PC-9 (cell line): ENCODE results near the gene PTPN1. TPM values are rescaled to one million over a fixed set of nuclear protein-coding genes. Genes with fewer than 3 reads are reported as not detected.
"Not testable (repeated sequence)": the region's sequence is repeated elsewhere in the genome, so short reads cannot be mapped to it uniquely, and the experiment has no call there.

Experiments used
- BruUV-seq: library from RNA; stranded (reverse); fragments of 400-500 nt; replicated peaks from 2 replicates; lab custom pipeline; 2021; lab: Mats Ljungman, UMichigan
- CTCF ChIA-PET: fragments of 300-600 bp; sonication (Branson Sonifier 250); formaldehyde crosslinking; loops from one replicate; lab custom pipeline; 2022; ENCODE audit warnings: antibody characterized with exemption; lab: Charles Lee
- POLR2A ChIA-PET: fragments of 300-600 bp; sonication (Branson Sonifier 250); formaldehyde crosslinking; loops from one replicate; lab custom pipeline; 2022; ENCODE audit warnings: antibody characterized with exemption; ENCODE audit not compliant: unreplicated experiment; lab: Charles Lee
- DNase-seq, 2 experiments: peaks; one replicate each; pipeline versions ENCODE4 v3.0.0 to v3.0.0-alpha.2; 2015 to 2022; ENCODE audit warnings: mixed read lengths in 1 of 2
- H2AFZ ChIP-seq: fragments of 200-600 bp; sonication (generic); 2 replicates; pipeline ENCODE4 v1.8.1; 2017; ENCODE audit warnings: antibody characterized with exemption
- H3F3A ChIP-seq: fragments of 200-600 bp; sonication (generic); 2 replicates; pipeline ENCODE4 v1.8.1; 2017; ENCODE audit warnings: antibody characterized with exemption, mild to moderate bottlenecking, low read depth; ENCODE audit not compliant: insufficient read depth
- H3K27ac ChIP-seq: fragments of 200-600 bp; sonication (generic); 2 replicates; pipeline ENCODE4 v1.6.1; 2016; ENCODE audit warnings: mixed run types
- H3K27me3 ChIP-seq: fragments of 200-600 bp; sonication (generic); 2 replicates; pipeline ENCODE4 v1.6.1; 2016; ENCODE audit warnings: low read depth, mixed run types; ENCODE audit not compliant: insufficient read depth
- H3K36me3 ChIP-seq: fragments of 200-600 bp; sonication (generic); 2 replicates; pipeline ENCODE4 v1.6.1; 2016; ENCODE audit warnings: low read depth, mixed run types
- H3K4me1 ChIP-seq: fragments of 200-600 bp; sonication (generic); replicated peaks from 2 replicates; pipeline ENCODE4 v1.6.1; 2016; ENCODE audit warnings: mixed run types; ENCODE audit not compliant: insufficient read depth
- H3K4me2 ChIP-seq: fragments of 200-600 bp; sonication (generic); 2 replicates; pipeline ENCODE4 v1.6.1; 2017; ENCODE audit warnings: mixed run types
- H3K4me3 ChIP-seq: fragments of 200-600 bp; sonication (generic); 2 replicates; pipeline ENCODE4 v1.6.1; 2016; ENCODE audit warnings: mixed run types
- H3K79me2 ChIP-seq: fragments of 200-600 bp; sonication (generic); 2 replicates; pipeline ENCODE4 v1.6.1; 2017; ENCODE audit warnings: low read depth, mixed run types
- H3K9me2 ChIP-seq: fragments of 200-600 bp; sonication (generic); 2 replicates; pipeline ENCODE4 v1.8.1; 2017; ENCODE audit warnings: mild to moderate bottlenecking; ENCODE audit not compliant: insufficient read depth
- H3K9me3 ChIP-seq: fragments of 200-600 bp; sonication (generic); 2 replicates; pipeline ENCODE4 v1.8.1; 2016; ENCODE audit warnings: low read depth; ENCODE audit not compliant: insufficient read depth
- H4K20me1 ChIP-seq: fragments of 200-600 bp; sonication (generic); 2 replicates; pipeline ENCODE4 v1.8.1; 2017; ENCODE audit not compliant: insufficient read depth
- EZH2 ChIP-seq: fragments of 200-600 bp; sonication (generic); IDR thresholded peaks from 2 replicates; pipeline ENCODE4 v1.8.0; 2017; ENCODE audit warnings: antibody characterized with exemption, low read depth
- intact Hi-C: fragments of 100-400 bp; cut with micrococcal nuclease; formaldehyde crosslinking; loops from one replicate; pipeline ENCODE4 v1.10.0; 2022; ENCODE audit not compliant: unreplicated experiment
- total RNA-seq: library from RNA; stranded (reverse); gene quantifications from 2 replicates; pipeline ENCODE4 v1.2.3, GENCODE V29; 2021
- TF ChIP-seq, protein P1 (sequence below): fragments of 200-600 bp; sonication (generic); conservative IDR thresholded peaks from 2 replicates; pipeline ENCODE4 v1.6.1; 2017; ENCODE audit warnings: mixed run types, antibody characterized with exemption, mild to moderate bottlenecking, moderate library complexity

Gene PTPN1
- total RNA-seq, 1 experiment from 2014 or later, result 59.8 TPM

GRCh38 chr20:50615407-50615806, 105.2 kb downstream of the PTPN1 start:
- Histone ChIP-seq H4K20me1 (no peaks in the 10 kb centered on the region), H3K4me3 (no peak overlapping the region), H3K9me3 (no peaks in the 10 kb centered on the region), H3K36me3 (no peaks in the 10 kb centered on the region), H3K9me2 (no peaks in the 10 kb centered on the region), H3K79me2 (no peaks in the 10 kb centered on the region), H2AFZ (no peak overlapping the region), H3K4me1 (peaks cover 2% of the 10 kb centered on the region), H3K27ac (no peak overlapping the region), H3K4me2 (no peak overlapping the region), H3K27me3 (no peaks in the 10 kb centered on the region), H3F3A (no peaks in the 10 kb centered on the region)
- intact Hi-C loops, result no loop called here
- TF ChIP-seq, protein P1, sequence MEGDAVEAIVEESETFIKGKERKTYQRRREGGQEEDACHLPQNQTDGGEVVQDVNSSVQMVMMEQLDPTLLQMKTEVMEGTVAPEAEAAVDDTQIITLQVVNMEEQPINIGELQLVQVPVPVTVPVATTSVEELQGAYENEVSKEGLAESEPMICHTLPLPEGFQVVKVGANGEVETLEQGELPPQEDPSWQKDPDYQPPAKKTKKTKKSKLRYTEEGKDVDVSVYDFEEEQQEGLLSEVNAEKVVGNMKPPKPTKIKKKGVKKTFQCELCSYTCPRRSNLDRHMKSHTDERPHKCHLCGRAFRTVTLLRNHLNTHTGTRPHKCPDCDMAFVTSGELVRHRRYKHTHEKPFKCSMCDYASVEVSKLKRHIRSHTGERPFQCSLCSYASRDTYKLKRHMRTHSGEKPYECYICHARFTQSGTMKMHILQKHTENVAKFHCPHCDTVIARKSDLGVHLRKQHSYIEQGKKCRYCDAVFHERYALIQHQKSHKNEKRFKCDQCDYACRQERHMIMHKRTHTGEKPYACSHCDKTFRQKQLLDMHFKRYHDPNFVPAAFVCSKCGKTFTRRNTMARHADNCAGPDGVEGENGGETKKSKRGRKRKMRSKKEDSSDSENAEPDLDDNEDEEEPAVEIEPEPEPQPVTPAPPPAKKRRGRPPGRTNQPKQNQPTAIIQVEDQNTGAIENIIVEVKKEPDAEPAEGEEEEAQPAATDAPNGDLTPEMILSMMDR, result no peak
- TF ChIP-seq EZH2, result no peak
- BruUV-seq, result no TSS peak
- ChIA-PET POLR2A (no interaction called here), CTCF (interaction anchor here (0.6 kb wide), 1 partner anchor 10 kb away, joined by 4 read pairs; no protein-coding TSS in a partner anchor)
- DNase-seq, result no peak

GRCh38 chr20:50617022-50617421, 106.8 kb downstream of the PTPN1 start:
- Histone ChIP-seq H3K4me3 (no peak overlapping the region), H4K20me1 (no peaks in the 10 kb centered on the region), H3K27me3 (no peaks in the 10 kb centered on the region), H3K79me2 (no peaks in the 10 kb centered on the region), H3K9me3 (no peaks in the 10 kb centered on the region; the same call in 1 of the 2 replicates), H3K9me2 (no peaks in the 10 kb centered on the region), H3K36me3 (no peaks in the 10 kb centered on the region), H3F3A (no peaks in the 10 kb centered on the region), H3K4me2 (no peak overlapping the region), H2AFZ (no peak overlapping the region), H3K27ac (no peak overlapping the region), H3K4me1 (no peaks in the 10 kb centered on the region)
- no TSS peak for BruUV-seq
- ChIA-PET CTCF (no interaction called here), POLR2A (interaction anchor here (0.7 kb wide), 1 partner anchor 839 kb away, joined by 4 read pairs; no protein-coding TSS in a partner anchor)
- no peak for TF ChIP-seq EZH2
- TF ChIP-seq, protein P1, result no peak
- intact Hi-C loops, result no loop called here
- DNase-seq, result no peak

- Histone ChIP-seq H3K27me3 (no peaks in the 10 kb centered on the region), H3F3A (no peaks in the 10 kb centered on the region), H3K79me2 (no peaks in the 10 kb centered on the region), H3K36me3 (no peaks in the 10 kb centered on the region), H3K27ac (no peak overlapping the region), H3K9me2 (no peaks in the 10 kb centered on the region), H4K20me1 (no peaks in the 10 kb centered on the region), H2AFZ (no peak overlapping the region), H3K9me3 (no peaks in the 10 kb centered on the region; the same call in 1 of the 2 replicates), H3K4me2 (no peak overlapping the region), H3K4me3 (no peak overlapping the region), H3K4me1 (no peaks in the 10 kb centered on the region)
- no TSS peak for BruUV-seq
- no peak for DNase-seq
- CTCF ChIA-PET, result interaction anchor here (0.6 to 1.0 kb wide), 2 partner anchors 18 to 26 kb away, joined by 3 to 7 read pairs; no protein-coding TSS in a partner anchor
- intact Hi-C loops, result no loop called here
- POLR2A ChIA-PET, result interaction anchor here (0.6 kb wide), 1 partner anchor 261 kb away, joined by 3 read pairs; no protein-coding TSS in a partner anchor
- TF ChIP-seq, protein P1, result no peak
- TF ChIP-seq EZH2, result no peak
Measured at GRCh38 chr20:50618537-50618936, 108.4 kb downstream of the PTPN1 start.

GRCh38 chr20:50620459-50620858, 110.3 kb downstream of the PTPN1 start:
- H3K4me3 ChIP-seq, POLR2A ChIA-PET, H3K79me2 ChIP-seq, H3K36me3 ChIP-seq, H4K20me1 ChIP-seq, H3K27ac ChIP-seq, H2AFZ ChIP-seq, BruUV-seq, H3K4me2 ChIP-seq, H3K27me3 ChIP-seq, CTCF ChIA-PET, H3K9me2 ChIP-seq, DNase-seq, H3K9me3 ChIP-seq, intact Hi-C loops: not testable (repeated sequence)
- Histone ChIP-seq H3K4me1 (peaks cover 17% of the 10 kb centered on the region), H3F3A (peaks cover 14% of the 10 kb centered on the region)
